GM12874 (cell line): ENCODE data around the gene PCNX2.

Experiments
- TF ChIP-seq, protein P1 (sequence below): IDR thresholded peaks from 2 replicates; pipeline ENCODE4 v1.5.1; 2011; ENCODE audit warnings: low read depth, mild to moderate bottlenecking, control low read depth, low read length, moderate library complexity; ENCODE audit not compliant: insufficient read depth

The PCNX2 gene

DNA sequence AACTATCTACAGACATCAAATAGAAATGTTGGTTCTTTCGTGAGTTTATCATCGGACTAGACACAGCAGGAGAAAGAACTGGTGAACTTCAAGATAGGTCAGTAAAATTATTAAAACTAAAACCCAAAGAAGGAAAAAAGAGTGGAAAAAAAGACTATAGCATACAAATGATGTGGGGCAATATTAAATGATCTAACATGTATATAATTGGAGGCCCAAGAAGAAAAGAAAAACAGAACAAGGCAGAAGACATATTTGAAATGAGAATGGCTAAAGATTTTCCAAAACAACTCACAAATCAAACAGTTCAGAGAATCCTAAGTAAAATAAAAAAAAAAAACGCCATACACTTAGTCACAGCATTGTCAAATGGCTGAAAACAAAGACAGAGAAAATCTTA lies 101.8 kb downstream of the PCNX2 start:
- TF ChIP-seq, protein P1, sequence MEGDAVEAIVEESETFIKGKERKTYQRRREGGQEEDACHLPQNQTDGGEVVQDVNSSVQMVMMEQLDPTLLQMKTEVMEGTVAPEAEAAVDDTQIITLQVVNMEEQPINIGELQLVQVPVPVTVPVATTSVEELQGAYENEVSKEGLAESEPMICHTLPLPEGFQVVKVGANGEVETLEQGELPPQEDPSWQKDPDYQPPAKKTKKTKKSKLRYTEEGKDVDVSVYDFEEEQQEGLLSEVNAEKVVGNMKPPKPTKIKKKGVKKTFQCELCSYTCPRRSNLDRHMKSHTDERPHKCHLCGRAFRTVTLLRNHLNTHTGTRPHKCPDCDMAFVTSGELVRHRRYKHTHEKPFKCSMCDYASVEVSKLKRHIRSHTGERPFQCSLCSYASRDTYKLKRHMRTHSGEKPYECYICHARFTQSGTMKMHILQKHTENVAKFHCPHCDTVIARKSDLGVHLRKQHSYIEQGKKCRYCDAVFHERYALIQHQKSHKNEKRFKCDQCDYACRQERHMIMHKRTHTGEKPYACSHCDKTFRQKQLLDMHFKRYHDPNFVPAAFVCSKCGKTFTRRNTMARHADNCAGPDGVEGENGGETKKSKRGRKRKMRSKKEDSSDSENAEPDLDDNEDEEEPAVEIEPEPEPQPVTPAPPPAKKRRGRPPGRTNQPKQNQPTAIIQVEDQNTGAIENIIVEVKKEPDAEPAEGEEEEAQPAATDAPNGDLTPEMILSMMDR = no peak

DNA sequence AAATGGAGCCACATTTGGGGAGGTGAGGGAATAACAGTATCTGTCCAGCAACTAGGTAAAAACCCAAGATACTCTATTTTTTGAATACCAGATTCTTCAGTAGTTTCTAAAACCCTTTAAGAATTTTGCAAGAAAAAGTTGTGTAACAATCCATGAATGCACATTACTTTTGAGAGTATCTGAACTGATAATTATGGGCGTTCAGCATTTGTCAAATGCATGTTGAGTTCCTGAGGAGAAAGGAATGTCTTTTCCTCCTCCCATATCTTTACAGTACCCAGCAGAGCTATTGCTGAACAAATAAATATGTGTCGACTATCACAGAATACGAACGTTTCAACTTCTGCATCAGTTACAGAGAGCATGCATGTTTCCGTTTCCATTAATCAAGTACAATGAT lies 104.5 kb downstream of the PCNX2 start:
- TF ChIP-seq, protein P1 = no peak

DNA sequence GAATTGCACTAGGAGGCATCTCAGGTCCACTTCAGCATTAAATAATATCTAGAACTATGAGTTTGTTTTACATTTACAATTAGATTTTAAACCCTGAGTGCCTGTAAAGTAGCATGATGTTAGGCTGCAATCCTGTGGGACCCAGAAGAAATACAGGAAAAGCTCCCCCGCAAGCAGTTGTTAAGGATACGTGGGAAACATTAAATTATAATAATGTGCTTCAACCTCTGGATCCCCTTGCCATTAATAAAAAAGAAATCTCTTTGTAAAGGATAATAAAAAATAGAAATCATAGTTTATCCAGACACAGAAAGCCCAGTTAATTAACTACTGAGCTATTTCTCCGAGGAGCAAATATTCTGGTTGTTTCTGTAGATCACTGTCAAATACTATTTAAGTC lies 106.0 kb downstream of the PCNX2 start:
- TF ChIP-seq, protein P1 = no peak

DNA sequence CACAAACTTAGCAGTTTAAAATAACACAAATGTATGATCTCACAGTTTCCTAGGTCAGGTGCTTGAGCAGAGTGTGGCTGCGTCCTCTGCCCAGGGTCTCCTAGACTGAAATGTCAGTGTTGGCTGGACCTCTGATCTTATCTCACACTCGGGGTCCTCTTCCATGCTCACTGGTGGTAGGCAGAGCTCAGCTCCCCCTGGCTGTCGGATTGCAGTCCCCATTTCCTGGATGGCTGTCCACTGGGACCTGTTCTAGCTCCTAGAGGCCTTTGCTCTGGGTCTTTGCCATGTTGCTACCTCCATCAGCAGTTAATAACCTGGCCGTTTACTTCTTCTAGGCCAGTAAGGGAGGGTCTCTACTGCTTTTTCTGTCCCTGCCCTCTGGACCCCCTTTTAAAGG lies 107.5 kb downstream of the PCNX2 start:
- TF ChIP-seq, protein P1 = no peak

DNA sequence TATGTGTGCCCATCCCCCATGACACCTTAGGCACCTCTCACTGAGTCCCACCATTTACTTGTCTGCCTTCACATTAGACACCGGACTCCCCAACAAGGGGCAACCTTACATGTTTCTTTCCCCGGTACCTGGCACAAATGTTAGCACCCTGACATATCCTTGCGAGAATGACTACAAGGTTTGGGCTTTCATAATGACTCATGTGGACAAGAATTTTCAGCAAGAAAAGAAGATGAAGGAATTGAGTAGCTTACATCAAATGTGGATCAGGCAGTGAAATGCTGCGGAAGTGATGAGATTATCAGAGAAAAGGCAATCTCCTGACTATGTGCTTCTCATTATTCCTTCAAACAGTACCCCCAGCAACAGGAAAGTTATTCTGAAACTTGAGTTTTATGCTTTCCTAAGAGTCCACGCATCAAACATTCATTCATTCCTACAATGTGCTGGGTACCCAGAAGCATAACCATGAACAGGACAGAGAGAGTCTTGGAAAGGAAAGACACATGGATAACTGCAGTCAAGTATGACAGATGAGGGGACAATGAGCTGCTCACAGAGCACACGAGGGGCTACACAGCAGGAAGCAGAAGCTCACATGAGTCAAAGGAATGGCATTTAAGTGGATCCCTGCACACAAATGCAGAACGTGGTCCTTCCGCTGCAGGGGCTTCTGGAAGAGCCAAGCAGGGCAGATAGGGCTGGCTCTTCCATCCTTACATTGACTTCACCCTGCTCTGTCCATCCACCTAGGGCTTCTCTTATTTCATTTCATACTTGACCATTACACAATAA lies 112.1 kb downstream of the PCNX2 start:
- TF ChIP-seq, protein P1 = no peak

DNA sequence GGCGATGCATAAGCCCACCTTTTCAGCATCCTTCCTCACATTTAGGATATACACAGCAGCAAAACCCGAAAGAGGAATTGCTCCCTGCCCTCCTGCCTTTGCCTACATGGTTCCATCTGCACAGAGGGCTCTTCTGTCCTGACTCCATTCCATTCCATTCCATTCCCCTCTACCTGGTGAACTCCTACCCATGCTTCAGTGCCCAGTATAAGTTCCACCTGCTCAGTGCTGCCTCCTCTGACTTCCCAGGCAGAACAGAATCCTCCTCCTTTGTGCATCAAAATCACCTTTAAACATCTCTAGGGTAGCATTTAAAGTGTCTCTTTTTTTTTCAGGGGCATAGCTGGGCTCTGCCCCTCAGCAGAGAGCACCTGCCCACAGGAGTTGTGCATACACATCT lies 112.9 kb downstream of the PCNX2 start:
- TF ChIP-seq, protein P1 = no peak

DNA sequence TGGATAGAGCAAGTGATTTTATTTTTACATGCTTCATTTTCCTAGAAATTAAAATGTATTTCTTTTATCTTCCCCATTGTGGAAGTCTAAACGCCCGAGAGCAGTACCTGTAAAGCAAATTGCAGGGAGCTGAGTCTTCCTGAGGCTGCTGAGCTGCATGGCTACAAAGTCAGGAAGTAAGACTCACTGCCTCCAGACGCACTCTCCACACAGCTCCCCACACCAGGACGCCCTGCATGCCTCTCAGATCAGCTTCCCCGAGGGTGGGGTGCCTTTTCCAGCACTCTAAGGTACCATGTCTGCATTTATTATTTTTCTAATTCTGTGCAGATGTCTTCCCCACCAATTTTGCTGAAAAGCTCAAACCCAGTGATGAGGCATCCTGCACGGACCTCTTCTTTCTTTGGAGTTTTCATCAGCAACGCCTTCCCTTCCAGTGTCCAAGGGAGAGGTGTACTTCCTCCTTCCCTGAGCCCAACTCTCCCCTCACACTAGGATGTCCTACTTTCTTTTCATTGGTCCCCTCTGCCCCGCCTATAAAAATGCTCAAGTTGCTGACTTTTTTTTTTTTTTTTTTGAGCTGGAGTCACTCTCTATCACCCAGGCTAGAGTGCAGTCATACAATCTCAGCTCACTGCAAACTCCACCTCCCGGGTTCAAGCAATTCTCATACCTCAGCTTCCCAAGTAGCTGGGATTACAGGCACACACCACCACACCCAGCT lies 114.7 kb downstream of the PCNX2 start:
- TF ChIP-seq, protein P1 = no peak
